NCI-H460 (cell line): ENCODE data around the gene SMARCA1. TPM values are rescaled to one million over a fixed set of nuclear protein-coding genes. Genes with fewer than 3 reads are reported as not detected.
A peak's percentile ranks its signal among the peaks of the same experiment; 100 is the strongest.

ENCODE experiments used
- DNase-seq: peaks from one replicate; pipeline ENCODE4 v3.0.0-alpha.2; 2016; ENCODE audit warnings: low read depth; ENCODE audit errors: extremely low read depth
- total RNA-seq: library from RNA; depleted of rRNA; stranded (reverse); fragments of >200 nt; shearing (Covaris generic); gene quantifications from 2 replicates; pipeline ENCODE4 v1.2.3, GENCODE V29; 2014

The SMARCA1 gene
- total RNA-seq, 1 experiment from 2014 or later = 24.7 TPM

GRCh38 chrX:129530410-129530809 lies 7.1 kb upstream of the SMARCA1 start:
- no peak for DNase-seq

GRCh38 chrX:129529685-129530281 lies 6.5 kb upstream of the SMARCA1 start:
- no peak for DNase-seq

- no peak for DNase-seq
These were observed 2.6 kb upstream of the SMARCA1 start for GRCh38 chrX:129525896-129526295.

- no peak for DNase-seq
These were observed 1.9 kb upstream of the SMARCA1 start for GRCh38 chrX:129525162-129525561.

GRCh38 chrX:129524250-129524850 lies 1.1 kb upstream of the SMARCA1 start:
- DNase-seq = no peak

- DNase-seq = peak; percentile 60
These were observed 859 bp downstream of the SMARCA1 start for GRCh38 chrX:129522184-129523078.

GRCh38 chrX:129520151-129520550 lies 3.1 kb downstream of the SMARCA1 start:
- DNase-seq = no peak

GRCh38 chrX:129516402-129516801 lies 6.9 kb downstream of the SMARCA1 start:
- DNase-seq = no peak

- no peak for DNase-seq
These were observed 10.9 kb downstream of the SMARCA1 start for GRCh38 chrX:129512409-129512808.

GRCh38 chrX:129511689-129512088 lies 11.6 kb downstream of the SMARCA1 start:
- no peak for DNase-seq

GRCh38 chrX:129510331-129510730 lies 13.0 kb downstream of the SMARCA1 start:
- DNase-seq = no peak

- no peak for DNase-seq
These were observed 26.0 kb downstream of the SMARCA1 start for GRCh38 chrX:129497146-129497843.

- DNase-seq = no peak
These were observed 26.7 kb downstream of the SMARCA1 start for GRCh38 chrX:129496625-129497024.

- DNase-seq = no peak
These were observed 27.4 kb downstream of the SMARCA1 start for GRCh38 chrX:129495900-129496299.

GRCh38 chrX:129494887-129495286 lies 28.4 kb downstream of the SMARCA1 start:
- DNase-seq = no peak

- no peak for DNase-seq
These were observed 29.6 kb downstream of the SMARCA1 start for GRCh38 chrX:129493643-129494042.

- no peak for DNase-seq
These were observed 33.0 kb downstream of the SMARCA1 start for GRCh38 chrX:129490330-129490729.

GRCh38 chrX:129488359-129488758 lies 34.9 kb downstream of the SMARCA1 start:
- DNase-seq = no peak

- DNase-seq = no peak
These were observed 42.4 kb downstream of the SMARCA1 start for GRCh38 chrX:129480889-129481288.

- no peak for DNase-seq
These were observed 44.8 kb downstream of the SMARCA1 start for GRCh38 chrX:129478516-129478915.

GRCh38 chrX:129472116-129472515 lies 51.2 kb downstream of the SMARCA1 start:
- DNase-seq = no peak
